ENCODE results near the gene LSM7.

The LSM7 gene

GRCh38 chr19:2312820-2313501 is 15.4 kb downstream of the LSM7 start:
- Histone ChIP-seq H3K27ac (no peak overlapping the region), H3K36me3 (replicated peaks) (no peaks in the 10 kb centered on the region), H3K27me3 (replicated peaks) (peaks cover 4% of the 10 kb centered on the region), H3K4me3 (ENCODE audit: low read depth, low read length) (no peak overlapping the region)
- in situ Hi-C loops (cut with HindIII; ENCODE audit: low pct_ligation_motif_present, low sequenced_read_pairs) = no loop called here
- DNase-seq = no peak
- TF ChIP-seq, protein P1, sequence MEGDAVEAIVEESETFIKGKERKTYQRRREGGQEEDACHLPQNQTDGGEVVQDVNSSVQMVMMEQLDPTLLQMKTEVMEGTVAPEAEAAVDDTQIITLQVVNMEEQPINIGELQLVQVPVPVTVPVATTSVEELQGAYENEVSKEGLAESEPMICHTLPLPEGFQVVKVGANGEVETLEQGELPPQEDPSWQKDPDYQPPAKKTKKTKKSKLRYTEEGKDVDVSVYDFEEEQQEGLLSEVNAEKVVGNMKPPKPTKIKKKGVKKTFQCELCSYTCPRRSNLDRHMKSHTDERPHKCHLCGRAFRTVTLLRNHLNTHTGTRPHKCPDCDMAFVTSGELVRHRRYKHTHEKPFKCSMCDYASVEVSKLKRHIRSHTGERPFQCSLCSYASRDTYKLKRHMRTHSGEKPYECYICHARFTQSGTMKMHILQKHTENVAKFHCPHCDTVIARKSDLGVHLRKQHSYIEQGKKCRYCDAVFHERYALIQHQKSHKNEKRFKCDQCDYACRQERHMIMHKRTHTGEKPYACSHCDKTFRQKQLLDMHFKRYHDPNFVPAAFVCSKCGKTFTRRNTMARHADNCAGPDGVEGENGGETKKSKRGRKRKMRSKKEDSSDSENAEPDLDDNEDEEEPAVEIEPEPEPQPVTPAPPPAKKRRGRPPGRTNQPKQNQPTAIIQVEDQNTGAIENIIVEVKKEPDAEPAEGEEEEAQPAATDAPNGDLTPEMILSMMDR (IDR thresholded peaks at IDR 0.05; ENCODE audit: low read depth, low read length, missing control alignments) = no peak

- no peak overlapping the region for H3K27ac ChIP-seq
- TF ChIP-seq, protein P1 (IDR thresholded peaks at IDR 0.05; ENCODE audit: low read depth, low read length, missing control alignments) = no peak
- no peak overlapping the region for H3K4me3 ChIP-seq (ENCODE audit: low read depth, low read length)
- no peak for DNase-seq
- in situ Hi-C loops (cut with HindIII; ENCODE audit: low pct_ligation_motif_present, low sequenced_read_pairs) = no loop called here
- H3K36me3 ChIP-seq (replicated peaks) = no peaks in the 10 kb centered on the region
- H3K27me3 ChIP-seq (replicated peaks) = peaks cover 16% of the 10 kb centered on the region
Observed at GRCh38 chr19:2311093-2311492, 17.3 kb downstream of the LSM7 start.

DNA sequence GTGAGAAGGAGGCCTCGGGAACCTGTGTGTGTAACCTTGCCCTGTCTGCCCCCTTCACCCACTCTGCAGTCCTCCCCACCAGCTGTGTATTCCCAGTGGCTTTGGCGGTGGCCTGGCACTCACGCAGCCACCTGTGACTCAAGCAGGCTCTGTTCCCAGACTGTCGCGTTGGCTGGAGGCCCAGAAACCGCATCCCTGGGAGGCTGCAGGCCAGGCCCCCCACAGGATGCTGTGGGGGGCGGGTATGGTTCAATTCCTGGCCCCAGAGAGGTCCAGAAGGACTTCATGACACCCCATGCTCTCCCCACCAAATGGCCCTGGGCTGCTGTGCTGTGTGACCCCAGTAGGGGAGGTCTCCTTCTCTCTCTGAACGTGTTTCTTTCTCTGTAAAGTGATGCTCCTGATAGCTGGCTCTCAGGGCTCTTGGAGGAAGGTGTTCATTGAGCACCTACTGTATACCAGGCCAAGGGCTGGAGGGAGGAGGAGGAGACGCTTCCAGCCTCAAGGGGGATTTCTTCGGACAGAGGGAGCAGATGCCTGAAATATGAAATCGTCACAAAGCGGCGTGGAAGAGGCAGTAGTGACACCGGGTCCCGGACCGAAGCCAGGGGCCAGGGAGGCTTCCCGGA is 18.5 kb downstream of the LSM7 start:
- DNase-seq = peak; percentile 18
- peaks cover 16% of the 10 kb centered on the region for H3K27me3 ChIP-seq (replicated peaks)
- in situ Hi-C loops (cut with HindIII; ENCODE audit: low pct_ligation_motif_present, low sequenced_read_pairs) = no loop called here
- no peak overlapping the region for H3K4me3 ChIP-seq (ENCODE audit: low read depth, low read length)
- no peaks in the 10 kb centered on the region for H3K36me3 ChIP-seq (replicated peaks)
- H3K27ac ChIP-seq = no peak overlapping the region
- TF ChIP-seq, protein P1 (IDR thresholded peaks at IDR 0.05; ENCODE audit: low read depth, low read length, missing control alignments) = peak; percentile 3

- in situ Hi-C loops (cut with HindIII; ENCODE audit: low pct_ligation_motif_present, low sequenced_read_pairs) = no loop called here
- Histone ChIP-seq H3K27me3 (replicated peaks) (peaks cover 22% of the 10 kb centered on the region), H3K4me3 (ENCODE audit: low read depth, low read length) (no peak within 1 kb of the TSS), H3K36me3 (replicated peaks) (no peaks in the 10 kb centered on the region), H3K27ac (no peak within 1 kb of the TSS)
- no peak for DNase-seq
- TF ChIP-seq, protein P1 (IDR thresholded peaks at IDR 0.05; ENCODE audit: low read depth, low read length, missing control alignments) = no peak
Observed at GRCh38 chr19:2308114-2308556, 20.3 kb downstream of the LSM7 start, which contains the start of gene LINGO3. Gene LINGO3, minus strand, starts transcription at chr19:2308154. Its CDS starts 16,378 bp downstream, at chr19:2291776.

GRCh38 chr19:2307518-2308012 is 20.8 kb downstream of the LSM7 start:
- H3K27me3 ChIP-seq (replicated peaks) = peaks cover 28% of the 10 kb centered on the region
- no peak overlapping the region for H3K27ac ChIP-seq
- H3K4me3 ChIP-seq (ENCODE audit: low read depth, low read length) = no peak overlapping the region
- no peak for DNase-seq
- in situ Hi-C loops (cut with HindIII; ENCODE audit: low pct_ligation_motif_present, low sequenced_read_pairs) = no loop called here
- H3K36me3 ChIP-seq (replicated peaks) = no peaks in the 10 kb centered on the region
- TF ChIP-seq, protein P1 (IDR thresholded peaks at IDR 0.05; ENCODE audit: low read depth, low read length, missing control alignments) = no peak
